T-cell (primary cell): Measurements from ENCODE around the gene PCDHGA2. TPM values are rescaled to one million over a fixed set of nuclear protein-coding genes. Genes with fewer than 3 reads are reported as not detected.

ENCODE experiments used
- ATAC-seq, 4 experiments: fragments of 200-7000 bp in 3 of 4; fragments of 150-1000 bp in 1 of 4; cut with Tn5 transposase; replicated peaks in 1 of 4; 1 replicate in 3 of 4; 2 replicates in 1 of 4; pipeline ENCODE4 v1.10.0; 2021; ENCODE audit warnings: moderate library complexity in 3 of 4, mild to moderate bottlenecking in 2 of 4, moderate number of reproducible peaks in 1 of 4
- CTCF ChIA-PET, 2 donors: fragments of 300-600 bp; sonication (Branson Sonifier 250); formaldehyde crosslinking; loops; one replicate each; lab custom pipeline; 2022; ENCODE audit warnings: antibody characterized with exemption in 2 of 2; lab: Charles Lee
- POLR2A ChIA-PET, 2 donors: fragments of 300-600 bp; sonication (Branson Sonifier 250); formaldehyde crosslinking; loops; one replicate each; lab custom pipeline; 2022; ENCODE audit warnings: antibody characterized with exemption in 2 of 2; lab: Charles Lee
- DNase-seq, 35 experiments: peaks; one replicate each; pipeline versions ENCODE4 v3.0.0 to v3.0.0-alpha.2; 2013 to 2023
- H3K27ac ChIP-seq: one replicate; pipeline ENCODE4 v1.5.1; 2013; ENCODE audit warnings: low read length
- H3K27me3 ChIP-seq, 2 experiments: replicated peaks in 1 of 2; 1 replicate in 1 of 2; 2 replicates in 1 of 2; pipeline versions ENCODE4 v1.6.1 to v1.7.0; 2013; ENCODE audit warnings: low read length in 1 of 2, mixed read lengths in 1 of 2; ENCODE audit not compliant: control insufficient read depth in 2 of 2, insufficient read depth in 2 of 2; ENCODE audit errors: extremely low read depth in 1 of 2
- H3K36me3 ChIP-seq, 2 donors: 1 replicate in 1 of 2; 2 replicates in 1 of 2; pipeline versions ENCODE4 v1.6.1 to v1.7.0; 2013; ENCODE audit warnings: low read length in 1 of 2; ENCODE audit not compliant: control insufficient read depth in 2 of 2, insufficient read depth in 1 of 2; ENCODE audit errors: extremely low read depth in 1 of 2
- H3K4me1 ChIP-seq, 2 experiments: 1 replicate in 1 of 2; 2 replicates in 1 of 2; pipeline versions ENCODE4 v1.6.1 to v1.7.0; 2013; ENCODE audit warnings: low read length in 2 of 2, mixed read lengths in 1 of 2; ENCODE audit not compliant: insufficient read depth in 2 of 2, control insufficient read depth in 1 of 2; ENCODE audit errors: extremely low read depth in 1 of 2
- H3K4me3 ChIP-seq, 2 donors: 1 replicate in 1 of 2; 2 replicates in 1 of 2; pipeline versions ENCODE4 v1.5.1 to v1.7.0; 2013; ENCODE audit warnings: mild to moderate bottlenecking in 2 of 2, low read length in 1 of 2, moderate library complexity in 1 of 2; ENCODE audit not compliant: control insufficient read depth in 1 of 2; ENCODE audit errors: extremely low read depth in 1 of 2
- H3K9me3 ChIP-seq: 2 replicates; pipeline ENCODE4 v1.7.0; 2013
- H3K27ac Mint-ChIP-seq, 2 donors: one replicate each; pipeline ENCODE4 v1.8.0; 2020 to 2021; ENCODE audit warnings: mild to moderate bottlenecking in 2 of 2, mixed read lengths in 2 of 2
- H3K27me3 Mint-ChIP-seq, 2 donors: one replicate each; pipeline ENCODE4 v1.8.0; 2021 to 2022; ENCODE audit warnings: mixed read lengths in 2 of 2
- H3K36me3 Mint-ChIP-seq: one replicate; pipeline ENCODE4 v1.8.0; 2021; ENCODE audit warnings: mixed read lengths
- H3K4me1 Mint-ChIP-seq, 3 donors: one replicate each; pipeline ENCODE4 v1.8.0; 2020 to 2022; ENCODE audit warnings: mixed read lengths in 3 of 3, mild to moderate bottlenecking in 1 of 3
- H3K4me3 Mint-ChIP-seq, 3 donors: one replicate each; pipeline ENCODE4 v1.8.0; 2020 to 2022; ENCODE audit warnings: mild to moderate bottlenecking in 3 of 3, mixed read lengths in 3 of 3, moderate library complexity in 3 of 3
- H3K9me3 Mint-ChIP-seq, 3 donors: one replicate each; pipeline ENCODE4 v1.8.0; 2020 to 2022; ENCODE audit warnings: mixed read lengths in 3 of 3
- WGBS: methylation state at CpG from one replicate; pipeline ENCODE4 v1.1.5; 2013; ENCODE audit warnings: missing lambda C conversion rate; ENCODE audit not compliant: insufficient coverage; 5-methylcytosine and 5-hydroxymethylcytosine counted together
- total RNA-seq, 35 experiments: library from RNA in 6 of 35; stranded (reverse) in 6 of 35; fragments of 120-200 nt in 1 of 35; gene quantifications; one replicate each; pipeline versions ENCODE4 v1.2.1 to v1.2.4 and lab custom pipeline; 2013 to 2026

The PCDHGA2 gene
- total RNA-seq, 5 donors from 2014 or later (not counting 1 experiment from before 2014, with no cell fraction given): 0.13 to 0.15 TPM; not detected in 3

DNA sequence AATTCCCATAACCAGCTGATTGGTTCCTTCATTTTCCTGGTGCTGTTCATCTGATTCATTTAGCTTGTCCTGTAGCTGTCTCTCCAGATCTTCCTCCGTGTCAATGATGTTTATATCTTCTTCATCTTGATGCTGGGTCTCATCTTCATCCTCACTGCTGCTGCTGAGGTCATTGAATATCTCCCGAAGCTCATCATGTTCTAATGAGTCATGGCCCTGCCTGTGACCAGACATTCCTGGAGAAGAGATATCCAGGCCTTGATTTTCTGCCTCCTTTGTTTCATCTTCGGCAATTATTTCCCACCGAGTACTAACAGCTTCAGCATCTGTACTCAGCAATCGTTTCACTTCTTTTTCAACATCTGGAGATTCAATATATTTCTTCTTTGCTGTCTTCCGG is 19.4 kb upstream of the PCDHGA2 start:
- no peaks in the 10 kb centered on the region for H3K27me3 ChIP-seq
- ATAC-seq (no peak), DNase-seq (no peak)
- Mint-ChIP-seq H3K27me3 (peaks cover 0 to 2% of the 10 kb centered on the region in 2 donors), H3K36me3 (peaks cover 58% of the 10 kb centered on the region), H3K4me1 (peaks cover 31 to 37% (median 35%) of the 10 kb centered on the region in 3 donors), H3K4me3 (peak overlapping the region; percentile 52 to 99 (median 97)), H3K27ac (no peak overlapping the region), H3K9me3 (peaks cover 29 to 49% (median 45%) of the 10 kb centered on the region in 3 donors)
- H3K4me3 ChIP-seq: peak overlapping the region in 1 of 2 donors; percentile 98
- H3K9me3 ChIP-seq: peaks cover 29% of the 10 kb centered on the region
- 100% methylated on average over 2 of the region's 6 CpGs for WGBS
- CTCF ChIA-PET: interaction anchor here (0.5 to 4.8 kb wide), 11 partner anchors 11 to 570 kb away, joined by 3 to 53 read pairs (median 9); partner anchors contain the start of gene PCDHGA1 (in 1 of the 2)
- H3K27ac ChIP-seq: no peak overlapping the region
- POLR2A ChIA-PET: interaction anchor here in 1 of 2 donors (1.3 kb wide), 1 partner anchor 193 kb away, joined by 4 read pairs; no protein-coding TSS in a partner anchor
- peaks cover 2 to 19% of the 10 kb centered on the region in 2 experiments for H3K4me1 ChIP-seq
- H3K36me3 ChIP-seq: peaks cover 4 to 11% of the 10 kb centered on the region in 2 donors

DNA sequence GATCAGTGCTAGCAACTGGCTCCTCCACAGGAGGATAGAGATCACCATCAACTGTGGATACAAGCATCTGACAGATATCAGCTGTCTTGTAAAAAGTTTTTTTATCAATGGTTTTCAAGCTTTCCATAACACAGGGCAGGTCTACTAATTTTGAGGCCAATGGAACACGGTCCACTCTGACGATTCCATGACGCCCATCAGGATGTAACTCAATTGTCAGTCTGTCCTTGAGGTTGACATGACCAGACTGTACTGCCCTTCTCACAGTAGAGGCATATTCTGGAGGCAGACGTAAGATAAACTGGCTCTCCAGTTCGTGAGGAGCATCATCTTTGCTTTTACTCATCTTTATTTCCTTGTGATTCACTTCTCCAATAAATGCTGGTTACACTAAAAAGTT is 18.9 kb upstream of the PCDHGA2 start:
- no peak for DNase-seq
- peaks cover 31 to 36% (median 35%) of the 10 kb centered on the region in 3 donors for H3K4me1 Mint-ChIP-seq
- peaks cover 2 to 19% of the 10 kb centered on the region in 2 experiments for H3K4me1 ChIP-seq
- H3K36me3 ChIP-seq: peaks cover 4 to 11% of the 10 kb centered on the region in 2 donors
- 97% methylated on average over 3 of the region's 5 CpGs for WGBS
- peaks cover 1 to 2% of the 10 kb centered on the region in 2 donors for H3K27me3 Mint-ChIP-seq
- ChIA-PET POLR2A (interaction anchor here (0.6 to 2.0 kb wide), 8 partner anchors 10 to 1017 kb away, joined by 3 to 12 read pairs (median 4); partner anchors contain the start of gene PCDHGA1 (in 1 of the 2)), CTCF (interaction anchor here (0.5 to 4.8 kb wide), 29 partner anchors 10 to 604 kb away, joined by 3 to 53 read pairs (median 4); partner anchors contain the start of genes DELE1 (in 1 of the 2), HDAC3 (in 1 of the 2), PCDHB14 (in 1 of the 2) and PCDHGA1 (in 1 of the 2))
- H3K36me3 Mint-ChIP-seq: peaks cover 56% of the 10 kb centered on the region
- peak overlapping the region; percentile 98 for H3K27ac ChIP-seq
- H3K4me3 Mint-ChIP-seq: peak overlapping the region; percentile 97 to 99 (median 99)
- no peak overlapping the region for H3K27ac Mint-ChIP-seq
- H3K27me3 ChIP-seq: no peaks in the 10 kb centered on the region
- H3K9me3 ChIP-seq: peaks cover 31% of the 10 kb centered on the region
- peaks cover 26 to 46% (median 43%) of the 10 kb centered on the region in 3 donors for H3K9me3 Mint-ChIP-seq
- no peak for ATAC-seq
- H3K4me3 ChIP-seq: peak overlapping the region; percentile 90 to 98

DNA sequence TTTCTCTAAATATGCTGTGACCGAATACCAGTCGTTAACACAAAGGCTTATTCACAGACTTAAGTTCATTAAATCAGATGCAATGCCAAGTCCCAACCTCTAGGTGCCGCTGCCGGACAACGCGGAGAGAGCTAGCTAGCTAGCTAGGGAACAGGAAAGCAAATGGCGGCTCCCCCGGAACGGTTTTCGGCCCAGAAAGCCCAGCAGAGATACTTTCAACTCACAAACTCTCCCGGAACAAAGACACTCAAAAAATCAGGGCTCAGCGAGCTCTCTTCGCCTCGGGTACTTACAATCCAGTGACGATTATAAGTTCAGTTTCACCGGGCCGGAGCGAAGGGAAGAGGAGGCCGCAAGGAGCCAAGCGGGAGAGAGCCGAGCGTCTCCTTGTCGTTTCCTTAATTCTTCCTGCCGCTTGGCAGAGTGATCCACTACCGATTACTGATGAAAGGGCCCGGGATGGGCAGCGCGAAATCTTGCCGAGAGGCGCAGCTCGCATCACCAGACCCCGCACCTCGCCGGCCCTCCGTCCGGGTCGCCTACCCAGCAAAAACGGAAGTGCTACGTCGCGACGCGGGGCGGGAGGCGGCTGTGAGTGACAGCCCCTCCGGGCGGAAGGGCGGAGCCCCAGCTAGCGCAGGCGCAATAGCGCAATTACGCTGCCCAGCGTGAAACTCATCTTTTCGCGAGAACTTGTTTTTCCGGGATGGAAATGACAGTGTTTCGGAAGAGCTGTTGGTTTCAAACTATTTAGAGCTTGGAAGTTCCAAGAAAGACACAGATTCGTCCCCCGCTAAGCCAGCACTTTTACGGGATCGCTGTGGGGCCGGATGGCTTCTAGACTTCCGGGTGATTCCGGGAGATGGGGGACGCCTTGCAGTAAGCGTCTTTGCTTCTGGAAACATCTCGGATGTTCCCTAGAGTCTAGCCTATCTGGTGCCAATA is 18.1 kb upstream of the PCDHGA2 start, which contains the start of gene TAF7:
Gene TAF7 (minus strand): TSS at position 560 of the 945 bp plus-strand sequence. CDS start 740 bp downstream, outside the sequence.
- H3K4me1 ChIP-seq: peaks cover 2 to 19% of the 10 kb centered on the region in 2 experiments
- peaks cover 48% of the 10 kb centered on the region for H3K36me3 Mint-ChIP-seq
- ATAC-seq (peak; percentile 92 to 93 (median 92)), DNase-seq (peak; percentile 82 to 96 (median 89))
- peaks cover 18 to 42% (median 35%) of the 10 kb centered on the region in 3 donors for H3K9me3 Mint-ChIP-seq
- peak within 1 kb of the TSS; percentile 97 to 99 (median 99) for H3K4me3 Mint-ChIP-seq
- peak within 1 kb of the TSS; percentile 97 to 98 for H3K27ac Mint-ChIP-seq
- ChIA-PET CTCF (interaction anchor here (0.5 to 4.8 kb wide), 38 partner anchors 9 to 1961 kb away, joined by 3 to 53 read pairs (median 4); partner anchors contain the start of genes DELE1 (in 1 of the 2), HDAC3 (in 1 of the 2), PCDHB14 (in 1 of the 2) and PCDHGA1 (in 1 of the 2)), POLR2A (interaction anchor here (0.5 to 2.0 kb wide), 11 partner anchors 10 to 1018 kb away, joined by 3 to 12 read pairs (median 4); partner anchors contain the start of gene PCDHGA1 (in 1 of the 2))
- H3K27me3 ChIP-seq: no peaks in the 10 kb centered on the region
- 3% methylated on average over 54 of the region's 67 CpGs for WGBS
- peak within 1 kb of the TSS; percentile 90 to 98 for H3K4me3 ChIP-seq
- peaks cover 2 to 3% of the 10 kb centered on the region in 2 donors for H3K27me3 Mint-ChIP-seq
- peaks cover 30 to 35% (median 33%) of the 10 kb centered on the region in 3 donors for H3K4me1 Mint-ChIP-seq
- H3K27ac ChIP-seq: peak within 1 kb of the TSS; percentile 98
- H3K9me3 ChIP-seq: peaks cover 28% of the 10 kb centered on the region
- peaks cover 4 to 11% of the 10 kb centered on the region in 2 donors for H3K36me3 ChIP-seq

- peaks cover 12 to 14% of the 10 kb centered on the region in 2 donors for H3K27me3 Mint-ChIP-seq
- no CpG with 5 or more reads among the region's 3 CpGs for WGBS
- H3K36me3 Mint-ChIP-seq: peaks cover 45% of the 10 kb centered on the region
- peaks cover 15 to 41% (median 35%) of the 10 kb centered on the region in 3 donors for H3K9me3 Mint-ChIP-seq
- H3K4me1 Mint-ChIP-seq: peaks cover 34 to 42% (median 42%) of the 10 kb centered on the region in 3 donors
- H3K27ac Mint-ChIP-seq: no peak overlapping the region
- ChIA-PET CTCF (interaction anchor here in 1 of 2 donors (0.6 to 4.8 kb wide), 3 partner anchors 196 to 246 kb away, joined by 3 to 53 read pairs (median 14); no protein-coding TSS in a partner anchor), POLR2A (interaction anchor here in 1 of 2 donors (0.6 kb wide), 1 partner anchor 220 kb away, joined by 3 read pairs; no protein-coding TSS in a partner anchor)
- ATAC-seq (no peak), DNase-seq (no peak)
- Histone ChIP-seq H3K27ac (no peak overlapping the region), H3K36me3 (peaks cover 4 to 11% of the 10 kb centered on the region in 2 donors), H3K27me3 (peaks cover 0 to 9% of the 10 kb centered on the region in 2 experiments), H3K4me3 (no peak overlapping the region), H3K4me1 (peaks cover 2 to 22% of the 10 kb centered on the region in 2 experiments), H3K9me3 (peaks cover 26% of the 10 kb centered on the region)
- H3K4me3 Mint-ChIP-seq: peak overlapping the region in 1 of 3 donors; percentile 97
Observed at GRCh38 chr5:141322261-141322660, 16.3 kb upstream of the PCDHGA2 start.

- Mint-ChIP-seq H3K9me3 (peaks cover 5 to 36% (median 24%) of the 10 kb centered on the region in 3 donors), H3K27me3 (peaks cover 33 to 48% of the 10 kb centered on the region in 2 donors)
Observed at GRCh38 chr5:141326088-141326854, 12.3 kb upstream of the PCDHGA2 start.

More at GRCh38 chr5:141326088-141326854, 12.3 kb upstream of the PCDHGA2 start:
- ChIA-PET CTCF (interaction anchor here (0.6 to 2.7 kb wide), 8 partner anchors 9 to 551 kb away, joined by 3 to 11 read pairs (median 4); no protein-coding TSS in a partner anchor), POLR2A (no interaction called here)
- peaks cover 11 to 13% (median 13%) of the 10 kb centered on the region in 3 donors for H3K4me1 Mint-ChIP-seq
- peak overlapping the region; percentile 84 to 91 (median 86) for H3K4me3 Mint-ChIP-seq
- H3K36me3 Mint-ChIP-seq: peaks cover 18% of the 10 kb centered on the region
- H3K27ac ChIP-seq: peak overlapping the region; percentile 3
- H3K9me3 ChIP-seq: peaks cover 8% of the 10 kb centered on the region
- ATAC-seq (peak; percentile 92 to 95 (median 94)), DNase-seq (peak; percentile 34 to 78 (median 62))
- H3K4me1 ChIP-seq: peaks cover 0 to 8% of the 10 kb centered on the region in 2 experiments
- H3K27ac Mint-ChIP-seq: peak overlapping the region; percentile 92 to 93
- H3K27me3 ChIP-seq: peaks cover 6 to 29% of the 10 kb centered on the region in 2 experiments
- WGBS: 14% methylated on average over 19 of the region's 27 CpGs
- H3K36me3 ChIP-seq: no peaks in the 10 kb centered on the region
- H3K4me3 ChIP-seq: peak overlapping the region; percentile 45 to 50
